Limb (tissue), 2 donors: ENCODE data around the gene ZC3H7A.

Experiments
- DNase-seq, 2 donors: peaks; one replicate each; pipeline ENCODE4 v3.0.0-alpha.2; 2016; ENCODE audit errors: extremely low spot score in 2 of 2

Gene ZC3H7A

DNA sequence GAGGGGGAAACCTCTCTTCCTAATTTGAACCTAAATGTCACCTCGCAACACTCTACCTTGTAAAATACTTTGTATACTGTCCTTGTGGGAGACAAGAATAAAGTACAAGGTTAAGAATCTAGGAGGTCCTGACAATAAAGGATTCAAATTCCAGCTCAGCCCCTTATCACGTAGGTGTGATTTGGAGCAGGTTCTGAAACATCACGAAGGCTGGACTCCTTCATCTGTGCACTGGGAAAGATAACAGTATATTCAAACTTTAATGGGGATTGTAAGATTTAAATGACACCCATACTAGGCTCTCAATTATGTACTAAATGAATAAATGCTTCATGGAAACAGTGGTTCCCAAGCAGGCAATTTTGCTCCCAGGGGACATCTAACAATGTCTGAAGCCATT, 56.5 kb downstream of the ZC3H7A start:
- no peak for DNase-seq

DNA sequence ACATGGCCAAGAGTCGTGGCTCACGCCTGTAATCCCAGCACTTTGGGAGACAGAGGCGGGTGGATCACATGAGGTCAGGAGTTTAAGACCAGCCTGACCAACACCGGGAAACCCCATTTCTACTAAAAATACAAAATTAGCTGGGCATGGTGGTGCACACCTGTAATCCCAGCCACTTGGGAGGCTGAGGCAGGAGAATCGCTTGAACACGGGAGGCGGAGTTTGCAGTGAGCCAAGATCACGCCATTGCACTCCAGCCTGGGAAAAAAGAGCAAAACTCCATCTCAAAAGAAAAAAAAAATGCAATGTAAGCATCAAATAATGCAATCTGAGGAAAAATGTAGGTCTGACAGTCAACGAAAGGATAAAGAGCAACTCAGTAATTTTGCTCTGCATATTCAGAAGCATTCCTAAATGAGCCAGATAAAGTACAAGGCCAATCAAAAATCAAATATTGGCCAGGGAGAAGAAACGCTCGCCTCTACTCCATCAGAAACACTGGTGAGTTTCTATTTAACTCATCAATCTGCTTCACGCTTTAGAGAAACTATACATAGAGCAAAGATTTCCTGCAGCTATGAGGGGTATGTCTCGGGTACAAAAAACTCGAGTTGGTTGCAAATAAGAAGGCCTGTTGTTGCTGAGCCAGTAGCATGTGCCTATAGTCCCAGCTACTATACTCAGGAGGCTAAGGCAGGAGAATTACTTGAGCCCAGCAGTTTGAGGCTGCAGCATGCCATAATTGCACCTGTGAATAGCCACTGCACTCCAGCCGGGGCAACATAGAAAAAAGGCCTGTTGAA, 58.1 kb downstream of the ZC3H7A start:
- DNase-seq = no peak

GRCh38 chr16:11737713-11738112, 59.3 kb downstream of the ZC3H7A start:
- DNase-seq = no peak

GRCh38 chr16:11736903-11737302, 60.2 kb downstream of the ZC3H7A start:
- no peak for DNase-seq

DNA sequence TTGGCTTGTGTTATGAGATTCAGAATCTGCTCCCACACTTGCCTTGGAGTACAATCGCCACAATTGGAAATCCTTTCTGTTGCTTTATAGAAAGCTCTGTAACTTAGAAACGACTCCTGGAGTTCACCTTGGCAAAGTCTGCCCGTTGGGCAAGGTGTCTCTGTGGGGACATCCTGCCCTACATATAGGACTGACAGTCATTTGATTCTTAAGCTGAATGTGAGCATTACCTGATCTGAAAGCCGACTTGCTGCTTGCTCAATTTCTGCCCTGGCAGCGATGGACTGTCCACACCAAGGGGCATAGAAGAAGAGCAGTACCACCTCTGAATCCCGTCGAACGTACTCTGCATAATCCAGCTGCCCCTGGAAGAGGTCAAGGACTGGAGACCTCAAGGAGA, 61.3 kb downstream of the ZC3H7A start:
- DNase-seq = no peak

DNA sequence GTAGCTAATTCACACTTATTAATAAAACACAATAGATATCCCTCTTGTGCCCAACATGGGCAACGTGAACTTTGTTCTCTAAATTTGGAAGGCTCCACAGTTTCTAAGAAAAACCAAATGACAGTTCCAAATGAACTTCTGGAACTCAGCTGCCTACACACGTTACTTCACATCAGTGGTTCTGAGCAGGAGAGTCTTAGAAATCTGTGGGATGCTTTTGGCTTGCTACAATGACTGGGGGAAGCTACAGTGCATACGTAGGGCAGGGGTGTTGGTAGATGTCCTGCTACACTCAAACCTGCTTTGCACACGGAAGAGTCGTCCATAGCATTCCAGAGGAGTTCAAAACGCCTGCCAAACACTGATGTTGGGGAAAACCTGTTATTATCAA, 62.4 kb downstream of the ZC3H7A start:
- DNase-seq = no peak

DNA sequence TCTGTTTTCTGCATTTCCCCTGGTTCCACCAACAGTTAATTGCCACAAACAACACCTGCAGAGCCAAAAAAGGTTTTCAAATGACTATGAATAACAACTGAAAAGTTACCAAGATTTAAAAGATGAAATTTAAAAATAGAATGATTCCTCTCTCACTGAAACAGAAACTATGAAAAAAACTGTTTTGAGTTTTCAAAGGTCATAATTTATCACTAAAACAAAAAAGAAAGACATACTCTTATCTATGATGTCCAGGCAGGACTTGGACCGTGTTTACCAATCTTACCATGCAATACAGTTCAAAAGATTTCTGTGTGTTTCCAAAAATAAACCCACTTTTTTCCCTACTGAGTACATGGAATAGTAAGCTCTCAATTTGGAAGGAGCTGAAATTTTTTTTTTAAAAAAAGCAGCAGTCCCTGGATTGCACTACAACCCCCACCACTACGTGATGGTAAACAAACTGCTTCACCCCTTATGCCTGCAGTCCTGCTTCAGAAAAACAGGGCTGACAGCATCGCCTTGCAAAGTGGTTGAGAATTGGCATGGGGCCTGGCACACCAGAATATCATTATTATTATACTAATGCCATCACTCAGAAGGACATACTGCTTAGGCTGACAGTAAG, 62.9 kb downstream of the ZC3H7A start:
- DNase-seq = no peak

DNA sequence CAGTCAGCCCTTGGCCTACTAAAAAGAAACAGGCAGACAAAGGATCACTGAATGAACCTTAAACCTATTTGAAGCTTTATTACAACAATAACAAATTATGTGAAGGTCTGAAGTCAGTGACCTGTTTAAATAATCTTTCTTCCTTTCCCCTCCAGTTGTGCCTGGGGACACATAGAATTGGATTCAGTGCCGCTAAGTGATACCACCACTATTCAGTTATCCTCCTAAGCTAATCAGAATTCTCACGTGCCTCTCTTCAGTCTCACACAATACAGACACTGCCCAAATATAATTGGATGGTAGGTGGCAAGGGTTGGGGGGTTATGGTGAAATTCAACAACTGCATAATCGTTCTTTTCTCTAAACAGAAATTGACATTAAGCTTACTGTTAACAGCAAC, 65.8 kb downstream of the ZC3H7A start:
- DNase-seq = no peak

- DNase-seq = no peak
Observed at GRCh38 chr16:11729787-11730186, 67.3 kb downstream of the ZC3H7A start.

GRCh38 chr16:11727796-11728543, 69.1 kb downstream of the ZC3H7A start:
- no peak for DNase-seq

DNA sequence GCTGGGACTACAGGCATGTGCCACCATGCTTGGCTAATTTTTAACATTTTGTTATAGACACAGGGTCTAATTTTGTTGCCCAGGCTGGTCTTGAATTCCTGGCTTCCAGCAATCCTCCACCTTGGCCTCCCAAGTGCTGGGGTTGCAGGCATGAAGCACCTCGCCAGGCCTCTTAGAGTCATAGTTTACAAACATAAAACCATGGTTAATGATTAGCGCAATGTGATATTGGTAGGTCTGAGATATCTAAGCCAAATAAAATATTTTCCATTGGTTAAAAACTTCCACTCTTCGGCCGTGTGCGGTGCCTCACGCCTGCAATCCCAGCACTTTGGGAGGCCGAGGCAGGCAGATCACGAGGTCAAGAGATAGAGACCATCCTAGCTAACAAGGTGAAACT, 71.0 kb downstream of the ZC3H7A start:
- no peak for DNase-seq

DNA sequence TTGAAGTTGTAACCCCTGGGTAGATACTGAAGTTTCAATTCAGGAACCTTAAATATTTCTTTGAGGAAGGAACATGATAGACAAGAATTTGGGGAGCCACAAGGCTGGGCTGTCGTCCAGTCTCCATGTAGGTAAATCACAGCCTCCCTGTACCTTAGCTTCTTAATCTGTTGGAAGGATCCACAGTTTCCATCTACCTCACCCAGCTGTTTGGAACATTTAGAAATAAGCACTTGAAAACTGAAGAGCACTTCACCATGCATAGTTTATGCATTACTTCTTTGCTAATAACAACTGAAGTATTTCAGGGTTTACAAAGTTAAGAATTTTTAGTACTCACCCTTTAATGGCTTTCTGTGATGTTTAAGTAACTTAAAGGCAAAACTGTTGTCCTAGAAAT, 71.6 kb downstream of the ZC3H7A start:
- DNase-seq = no peak

DNA sequence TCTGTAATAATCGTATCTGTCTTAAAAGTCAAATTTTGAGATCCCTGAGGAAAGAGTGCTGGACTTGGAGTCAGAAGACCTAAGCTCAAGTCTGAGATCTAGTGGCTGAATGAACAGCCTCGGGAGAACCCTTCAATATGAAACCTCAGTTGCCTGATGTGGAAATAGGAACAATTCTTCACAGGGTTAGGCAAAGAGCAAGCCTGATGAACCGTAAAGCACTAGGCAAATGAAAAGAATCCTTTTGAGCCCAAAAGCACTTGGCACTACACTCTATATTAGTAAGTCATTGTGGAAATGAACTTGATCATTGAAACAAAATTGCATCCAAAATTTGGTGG, 74.6 kb downstream of the ZC3H7A start:
- no peak for DNase-seq

- DNase-seq = no peak
Observed at GRCh38 chr16:11721781-11722467, 75.1 kb downstream of the ZC3H7A start.

GRCh38 chr16:11719762-11720161, 77.3 kb downstream of the ZC3H7A start:
- DNase-seq = no peak

DNA sequence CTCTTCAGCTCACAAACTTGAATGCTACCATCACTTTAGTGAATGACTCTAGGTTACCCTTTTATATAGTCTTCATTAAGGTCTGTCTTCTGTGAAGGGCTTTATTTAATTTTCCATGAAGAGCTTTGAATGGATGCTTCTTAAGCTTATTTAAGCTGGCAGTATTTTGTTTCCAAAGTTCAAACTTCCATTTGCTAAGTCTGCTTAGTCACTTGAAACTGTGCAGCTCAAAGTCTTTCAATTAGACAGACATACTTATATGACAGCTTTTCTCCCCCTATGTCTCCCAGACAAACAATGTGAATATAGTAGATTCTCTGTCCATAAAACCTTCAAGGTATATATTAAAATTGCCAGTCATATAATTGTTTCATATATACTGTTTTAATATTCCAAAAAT, 77.9 kb downstream of the ZC3H7A start:
- no peak for DNase-seq

GRCh38 chr16:11717811-11718210, 79.2 kb downstream of the ZC3H7A start:
- DNase-seq = no peak

- no peak for DNase-seq
Observed at GRCh38 chr16:11716336-11716735, 80.7 kb downstream of the ZC3H7A start.

DNA sequence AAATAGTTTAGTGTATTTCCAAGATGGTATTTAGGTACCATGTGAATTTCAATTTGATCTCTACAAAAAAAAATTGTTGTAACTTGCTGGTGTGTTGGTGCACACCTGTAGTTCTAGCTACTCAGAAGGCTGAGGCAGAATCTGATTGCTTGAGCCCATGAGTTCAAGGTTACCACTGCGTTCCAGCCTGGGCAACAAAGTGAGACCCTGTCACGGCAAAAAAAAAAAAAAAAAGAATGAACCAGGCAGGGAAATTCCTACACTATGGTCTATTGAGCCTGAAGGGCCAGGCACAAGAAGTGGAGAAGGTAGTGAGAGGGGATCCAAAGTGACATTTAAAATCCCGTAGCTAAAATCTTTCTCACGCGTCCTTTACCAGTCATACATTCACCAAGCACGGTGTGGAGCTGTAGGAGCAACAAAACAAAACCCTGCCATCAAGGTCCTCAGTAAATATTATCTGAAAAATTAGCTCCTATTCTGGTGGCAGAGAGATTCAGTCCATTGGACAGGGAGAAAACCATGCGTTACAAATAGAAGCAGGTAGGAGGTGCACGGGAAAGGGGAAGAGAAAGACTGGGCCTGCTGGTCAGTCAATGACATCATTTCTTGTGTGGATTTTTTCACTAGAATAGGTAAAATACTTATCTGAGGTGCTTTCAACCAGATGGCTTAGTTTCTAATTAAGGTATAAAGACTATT, 81.7 kb downstream of the ZC3H7A start:
- no peak for DNase-seq

DNA sequence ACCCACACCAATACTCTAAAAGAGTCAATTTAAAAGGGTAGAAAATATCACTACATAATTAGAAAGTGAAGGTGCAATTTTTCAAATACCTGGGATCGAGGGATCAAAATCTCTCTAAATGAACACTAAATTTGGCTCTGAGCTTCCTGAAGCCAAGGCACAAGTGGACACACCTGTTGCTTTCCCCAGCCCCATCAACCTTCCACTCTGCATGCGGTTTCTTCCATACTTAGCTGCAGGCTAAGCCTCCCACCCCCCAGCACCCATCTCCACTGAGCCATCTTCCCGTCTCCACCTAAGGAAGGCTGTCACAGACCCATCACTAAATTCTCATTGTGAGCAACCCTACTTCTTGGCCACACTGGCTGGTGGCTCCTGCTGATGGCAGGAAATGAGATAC, 84.9 kb downstream of the ZC3H7A start:
- DNase-seq = no peak

GRCh38 chr16:11711662-11712061, 85.4 kb downstream of the ZC3H7A start:
- no peak for DNase-seq

DNA sequence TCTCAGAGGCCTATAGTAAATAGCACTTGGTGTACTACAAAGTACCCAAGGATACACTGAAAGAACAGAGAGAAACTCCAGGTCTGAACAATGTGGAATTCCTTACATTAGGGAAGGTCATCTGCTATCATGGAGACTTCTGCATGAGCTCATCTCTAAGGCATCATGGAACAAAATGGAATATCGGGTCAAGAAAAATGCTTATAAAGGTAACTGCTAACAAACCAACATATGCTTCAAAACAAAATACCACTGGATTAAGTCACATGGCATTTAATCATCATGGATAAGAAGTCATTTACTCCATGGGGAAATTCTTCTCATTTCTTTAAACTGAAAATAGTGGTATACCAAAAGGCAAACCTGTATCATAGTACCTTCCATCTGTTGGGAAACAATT, 88.6 kb downstream of the ZC3H7A start:
- no peak for DNase-seq
